ENCODE data around the gene CPNE8. TPM values are rescaled to one million over a fixed set of nuclear protein-coding genes. Genes with fewer than 3 reads are reported as not detected.

CPNE8 gene
- total RNA-seq (1 to 10 TPM; 4.8 to 5.9 TPM), total RNA-seq (3.1 to 9.4 reads per million in 2 donors)

- peak within 1 kb of the TSS; percentile 91 for H3K4me3 Mint-ChIP-seq
- peak; percentile 6 to 33 (median 13) for DNase-seq
- no peaks in the 10 kb centered on the region for H3K36me3 Mint-ChIP-seq (ENCODE audit: low read depth)
- no peaks in the 10 kb centered on the region for H3K9me3 ChIP-seq (ENCODE audit: control insufficient read depth, low read length, poor library complexity, severe bottlenecking)
- H3K27ac Mint-ChIP-seq: peak within 1 kb of the TSS; percentile 61
- H3K4me1 Mint-ChIP-seq: peaks cover 26% of the 10 kb centered on the region
- peak; percentile 62 for ATAC-seq
- H3K27me3 Mint-ChIP-seq: peaks cover 12% of the 10 kb centered on the region
These were observed at the start of gene CPNE8 for GRCh38 chr12:38905480-38906351. TSS of gene CPNE8 (minus strand) at chr12:38905591. CDS start at chr12:38905534, 57 bp downstream.

- no peak overlapping the region for H3K27ac Mint-ChIP-seq
- ATAC-seq (no peak), DNase-seq (no peak)
- H3K27me3 Mint-ChIP-seq: no peaks in the 10 kb centered on the region
- no peak overlapping the region for H3K4me3 Mint-ChIP-seq
- H3K4me1 Mint-ChIP-seq: no peaks in the 10 kb centered on the region
- no peaks in the 10 kb centered on the region for H3K9me3 ChIP-seq (ENCODE audit: control insufficient read depth, low read length, poor library complexity, severe bottlenecking)
- no peaks in the 10 kb centered on the region for H3K36me3 Mint-ChIP-seq (ENCODE audit: low read depth)
These were observed 49.0 kb upstream of the CPNE8 start for GRCh38 chr12:38954238-38954873.

- H3K9me3 ChIP-seq (ENCODE audit: control insufficient read depth, low read length, poor library complexity, severe bottlenecking): no peaks in the 10 kb centered on the region
- DNase-seq: no peak
- no peak for ATAC-seq
- Mint-ChIP-seq H3K36me3 (ENCODE audit: low read depth) (no peaks in the 10 kb centered on the region), H3K27ac (no peak overlapping the region), H3K4me3 (no peak overlapping the region), H3K4me1 (no peaks in the 10 kb centered on the region), H3K27me3 (no peaks in the 10 kb centered on the region)
These were observed 44.0 kb upstream of the CPNE8 start for GRCh38 chr12:38949363-38949762.

- Mint-ChIP-seq H3K4me3 (no peak overlapping the region), H3K36me3 (ENCODE audit: low read depth) (no peaks in the 10 kb centered on the region), H3K27me3 (no peaks in the 10 kb centered on the region), H3K27ac (no peak overlapping the region), H3K4me1 (no peaks in the 10 kb centered on the region)
- no peak for DNase-seq
- H3K9me3 ChIP-seq (ENCODE audit: control insufficient read depth, low read length, poor library complexity, severe bottlenecking): no peaks in the 10 kb centered on the region
- no peak for ATAC-seq
These were observed 29.3 kb upstream of the CPNE8 start for GRCh38 chr12:38934686-38935085.

GRCh38 chr12:38934078-38934584 lies 28.7 kb upstream of the CPNE8 start:
- Mint-ChIP-seq H3K36me3 (ENCODE audit: low read depth) (no peaks in the 10 kb centered on the region), H3K27me3 (no peaks in the 10 kb centered on the region), H3K4me3 (no peak overlapping the region), H3K27ac (no peak overlapping the region), H3K4me1 (no peaks in the 10 kb centered on the region)
- no peaks in the 10 kb centered on the region for H3K9me3 ChIP-seq (ENCODE audit: control insufficient read depth, low read length, poor library complexity, severe bottlenecking)
- ATAC-seq (no peak), DNase-seq (no peak)

- H3K4me1 Mint-ChIP-seq: no peaks in the 10 kb centered on the region
- no peak for ATAC-seq
- H3K27ac Mint-ChIP-seq: no peak overlapping the region
- no peak overlapping the region for H3K4me3 Mint-ChIP-seq
- H3K27me3 Mint-ChIP-seq: no peaks in the 10 kb centered on the region
- H3K36me3 Mint-ChIP-seq (ENCODE audit: low read depth): no peaks in the 10 kb centered on the region
- no peaks in the 10 kb centered on the region for H3K9me3 ChIP-seq (ENCODE audit: control insufficient read depth, low read length, poor library complexity, severe bottlenecking)
- DNase-seq: no peak
These were observed 26.9 kb upstream of the CPNE8 start for GRCh38 chr12:38932320-38932719.

- no peaks in the 10 kb centered on the region for H3K27me3 Mint-ChIP-seq
- no peak overlapping the region for H3K27ac Mint-ChIP-seq
These were observed 26.1 kb upstream of the CPNE8 start for GRCh38 chr12:38931461-38931860.

GRCh38 chr12:38930990-38931389 lies 25.6 kb upstream of the CPNE8 start:
- Mint-ChIP-seq H3K27ac (no peak overlapping the region), H3K4me1 (no peaks in the 10 kb centered on the region), H3K27me3 (no peaks in the 10 kb centered on the region), H3K36me3 (ENCODE audit: low read depth) (no peaks in the 10 kb centered on the region), H3K4me3 (no peak overlapping the region)
- H3K9me3 ChIP-seq (ENCODE audit: control insufficient read depth, low read length, poor library complexity, severe bottlenecking): no peaks in the 10 kb centered on the region
- DNase-seq (no peak), ATAC-seq (no peak)

More at GRCh38 chr12:38931461-38931860, 26.1 kb upstream of the CPNE8 start:
- no peaks in the 10 kb centered on the region for H3K36me3 Mint-ChIP-seq (ENCODE audit: low read depth)
- no peak for ATAC-seq
- H3K4me1 Mint-ChIP-seq: no peaks in the 10 kb centered on the region
- no peak for DNase-seq
- no peak overlapping the region for H3K4me3 Mint-ChIP-seq
- no peaks in the 10 kb centered on the region for H3K9me3 ChIP-seq (ENCODE audit: control insufficient read depth, low read length, poor library complexity, severe bottlenecking)

GRCh38 chr12:38926501-38926900 lies 21.1 kb upstream of the CPNE8 start:
- no peak overlapping the region for H3K27ac Mint-ChIP-seq
- no peaks in the 10 kb centered on the region for H3K27me3 Mint-ChIP-seq

GRCh38 chr12:38921025-38921677 lies 15.8 kb upstream of the CPNE8 start:
- peak; percentile 60 for ATAC-seq
- H3K9me3 ChIP-seq (ENCODE audit: control insufficient read depth, low read length, poor library complexity, severe bottlenecking): no peaks in the 10 kb centered on the region
- no peak for DNase-seq
- Mint-ChIP-seq H3K36me3 (ENCODE audit: low read depth) (peaks cover 2% of the 10 kb centered on the region), H3K4me1 (no peaks in the 10 kb centered on the region), H3K27me3 (peaks cover 5% of the 10 kb centered on the region), H3K27ac (no peak overlapping the region), H3K4me3 (no peak overlapping the region)

More at GRCh38 chr12:38926501-38926900, 21.1 kb upstream of the CPNE8 start:
- ATAC-seq: no peak
- H3K9me3 ChIP-seq (ENCODE audit: control insufficient read depth, low read length, poor library complexity, severe bottlenecking): no peaks in the 10 kb centered on the region
- DNase-seq: no peak
- no peaks in the 10 kb centered on the region for H3K4me1 Mint-ChIP-seq
- no peak overlapping the region for H3K4me3 Mint-ChIP-seq
- no peaks in the 10 kb centered on the region for H3K36me3 Mint-ChIP-seq (ENCODE audit: low read depth)

GRCh38 chr12:38919191-38919590 lies 13.8 kb upstream of the CPNE8 start:
- H3K27me3 Mint-ChIP-seq: peaks cover 5% of the 10 kb centered on the region
- DNase-seq (no peak), ATAC-seq (no peak)
- no peaks in the 10 kb centered on the region for H3K9me3 ChIP-seq (ENCODE audit: control insufficient read depth, low read length, poor library complexity, severe bottlenecking)
- no peaks in the 10 kb centered on the region for H3K4me1 Mint-ChIP-seq
- H3K27ac Mint-ChIP-seq: no peak overlapping the region
- no peak overlapping the region for H3K4me3 Mint-ChIP-seq
- peaks cover 2% of the 10 kb centered on the region for H3K36me3 Mint-ChIP-seq (ENCODE audit: low read depth)

- H3K36me3 Mint-ChIP-seq (ENCODE audit: low read depth): peaks cover 2% of the 10 kb centered on the region
- H3K4me1 Mint-ChIP-seq: no peaks in the 10 kb centered on the region
- H3K27ac Mint-ChIP-seq: no peak overlapping the region
- H3K4me3 Mint-ChIP-seq: no peak overlapping the region
- H3K9me3 ChIP-seq (ENCODE audit: control insufficient read depth, low read length, poor library complexity, severe bottlenecking): no peaks in the 10 kb centered on the region
- ATAC-seq (no peak), DNase-seq (no peak)
- peaks cover 5% of the 10 kb centered on the region for H3K27me3 Mint-ChIP-seq
These were observed 10.2 kb upstream of the CPNE8 start for GRCh38 chr12:38915429-38916182.
